DND-41 (cell line): ENCODE measurements around the gene SAMD11.

Experiments
- ATAC-seq: fragments of 200-7000 bp; cut with Tn5 transposase; 3 replicates; pipeline ENCODE4 v1.9.1; 2021; ENCODE audit warnings: low read depth; ENCODE audit not compliant: insufficient read depth
- DNase-seq: peaks from one replicate; pipeline ENCODE4 v3.0.0-alpha.2; 2020
- H2AFZ ChIP-seq: 2 replicates; pipeline ENCODE4 v1.6.0; 2012; ENCODE audit warnings: low read depth, low read length
- H3K27ac ChIP-seq: 2 replicates; pipeline ENCODE4 v1.5.1; 2012; ENCODE audit warnings: low read length, inconsistent platforms
- H3K27me3 ChIP-seq: fragments of 200-600 bp; sonication (generic); 2 replicates; pipeline ENCODE4 v1.6.0; 2012; ENCODE audit warnings: low read length, mild to moderate bottlenecking, inconsistent platforms; ENCODE audit not compliant: insufficient read depth, poor library complexity
- H3K36me3 ChIP-seq: 2 replicates; pipeline ENCODE4 v1.5.1; 2012; ENCODE audit warnings: low read length, inconsistent platforms; ENCODE audit not compliant: insufficient read depth
- H3K4me1 ChIP-seq: 2 replicates; pipeline ENCODE4 v1.5.1; 2012; ENCODE audit warnings: mild to moderate bottlenecking, low read length; ENCODE audit not compliant: insufficient read depth
- H3K4me2 ChIP-seq: 2 replicates; pipeline ENCODE4 v1.6.0; 2012; ENCODE audit warnings: mild to moderate bottlenecking, moderate library complexity, low read length, inconsistent platforms; ENCODE audit not compliant: insufficient read depth
- H3K4me3 ChIP-seq, 2 experiments: fragments of 200-600 bp in 1 of 2; shearing (Covaris generic) in 1 of 2; 2 replicates each; pipeline ENCODE4 v1.5.1; 2012 to 2016; ENCODE audit warnings: inconsistent platforms in 2 of 2, low read length in 2 of 2, mild to moderate bottlenecking in 2 of 2, low read depth in 1 of 2, moderate library complexity in 1 of 2
- H3K79me2 ChIP-seq: 2 replicates; pipeline ENCODE4 v1.6.0; 2012; ENCODE audit warnings: low read length, inconsistent platforms; ENCODE audit not compliant: insufficient read depth
- H3K9ac ChIP-seq: 2 replicates; pipeline ENCODE4 v1.6.0; 2012; ENCODE audit warnings: low read depth, mild to moderate bottlenecking, inconsistent platforms, low read length, moderate library complexity
- H3K9me3 ChIP-seq: 2 replicates; pipeline ENCODE4 v1.5.1; 2012; ENCODE audit warnings: low read length, moderate library complexity, mild to moderate bottlenecking, inconsistent platforms; ENCODE audit not compliant: insufficient read depth, severe bottlenecking
- H4K20me1 ChIP-seq: 2 replicates; pipeline ENCODE4 v1.6.0; 2012; ENCODE audit warnings: low read length; ENCODE audit not compliant: insufficient read depth
- EZH2 ChIP-seq: IDR thresholded peaks from 3 replicates; pipeline ENCODE4 v1.6.1; 2012; ENCODE audit warnings: borderline replicate concordance, low read depth, mild to moderate bottlenecking, moderate library complexity, low read length, inconsistent platforms; ENCODE audit not compliant: severe bottlenecking
- TF ChIP-seq, protein P1 (sequence below): IDR thresholded peaks from 2 replicates; pipeline ENCODE4 v1.5.1; 2012; ENCODE audit warnings: borderline replicate concordance, low read length, moderate library complexity, mild to moderate bottlenecking; ENCODE audit not compliant: poor library complexity, severe bottlenecking; ENCODE audit errors: extremely low read depth

The SAMD11 gene

DNA sequence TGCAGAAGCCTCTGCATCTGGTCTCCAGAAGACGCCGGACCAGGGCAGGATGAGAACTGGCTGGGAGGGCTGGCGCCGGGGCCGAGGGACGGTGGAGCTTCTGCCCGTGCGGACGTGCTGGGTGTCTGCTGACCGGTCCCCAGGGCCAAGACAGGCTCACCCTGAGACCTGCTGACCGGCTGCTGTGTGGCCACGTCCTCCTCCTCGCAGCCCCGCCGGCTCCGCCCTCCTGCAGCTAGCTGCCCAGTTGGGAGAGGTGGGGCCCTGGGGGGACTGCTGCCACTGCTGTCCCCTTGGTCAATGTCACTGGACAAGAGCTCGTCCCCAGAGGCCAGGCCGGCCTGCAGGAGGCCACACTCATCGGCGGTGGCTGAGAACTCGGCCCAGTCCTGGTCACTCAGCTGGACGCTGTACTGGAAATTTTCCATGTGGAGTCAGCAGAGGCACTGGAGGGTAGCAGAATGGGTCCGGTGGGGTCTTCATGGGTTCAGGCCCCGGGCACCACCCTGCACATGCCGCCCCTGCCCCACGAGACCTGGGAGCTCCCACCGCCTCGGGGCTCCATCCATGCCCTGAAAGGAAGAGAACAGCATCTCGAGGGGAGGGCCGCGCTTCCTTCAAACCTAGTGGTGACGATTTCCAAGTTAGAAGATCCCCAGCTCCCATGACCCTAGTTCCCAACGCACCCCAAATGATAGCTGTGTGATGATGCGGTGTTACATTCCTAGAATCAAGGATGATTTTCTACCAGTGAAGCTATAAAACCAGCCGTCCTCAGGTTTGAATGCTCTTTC lies 57.1 kb downstream of the SAMD11 start:
- Histone ChIP-seq H3K27me3 (peaks cover 4% of the 10 kb centered on the region), H3K9ac (no peak overlapping the region), H3K79me2 (no peaks in the 10 kb centered on the region), H3K27ac (no peak overlapping the region), H3K4me2 (no peak overlapping the region), H3K4me1 (peaks cover 9% of the 10 kb centered on the region), H3K4me3 (no peak overlapping the region), H3K36me3 (no peaks in the 10 kb centered on the region), H3K9me3 (no peaks in the 10 kb centered on the region), H2AFZ (no peak overlapping the region), H4K20me1 (peaks cover 12% of the 10 kb centered on the region)
- no peak for TF ChIP-seq EZH2
- TF ChIP-seq, protein P1, sequence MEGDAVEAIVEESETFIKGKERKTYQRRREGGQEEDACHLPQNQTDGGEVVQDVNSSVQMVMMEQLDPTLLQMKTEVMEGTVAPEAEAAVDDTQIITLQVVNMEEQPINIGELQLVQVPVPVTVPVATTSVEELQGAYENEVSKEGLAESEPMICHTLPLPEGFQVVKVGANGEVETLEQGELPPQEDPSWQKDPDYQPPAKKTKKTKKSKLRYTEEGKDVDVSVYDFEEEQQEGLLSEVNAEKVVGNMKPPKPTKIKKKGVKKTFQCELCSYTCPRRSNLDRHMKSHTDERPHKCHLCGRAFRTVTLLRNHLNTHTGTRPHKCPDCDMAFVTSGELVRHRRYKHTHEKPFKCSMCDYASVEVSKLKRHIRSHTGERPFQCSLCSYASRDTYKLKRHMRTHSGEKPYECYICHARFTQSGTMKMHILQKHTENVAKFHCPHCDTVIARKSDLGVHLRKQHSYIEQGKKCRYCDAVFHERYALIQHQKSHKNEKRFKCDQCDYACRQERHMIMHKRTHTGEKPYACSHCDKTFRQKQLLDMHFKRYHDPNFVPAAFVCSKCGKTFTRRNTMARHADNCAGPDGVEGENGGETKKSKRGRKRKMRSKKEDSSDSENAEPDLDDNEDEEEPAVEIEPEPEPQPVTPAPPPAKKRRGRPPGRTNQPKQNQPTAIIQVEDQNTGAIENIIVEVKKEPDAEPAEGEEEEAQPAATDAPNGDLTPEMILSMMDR, result no peak
- no peak for ATAC-seq
- DNase-seq, result no peak

DNA sequence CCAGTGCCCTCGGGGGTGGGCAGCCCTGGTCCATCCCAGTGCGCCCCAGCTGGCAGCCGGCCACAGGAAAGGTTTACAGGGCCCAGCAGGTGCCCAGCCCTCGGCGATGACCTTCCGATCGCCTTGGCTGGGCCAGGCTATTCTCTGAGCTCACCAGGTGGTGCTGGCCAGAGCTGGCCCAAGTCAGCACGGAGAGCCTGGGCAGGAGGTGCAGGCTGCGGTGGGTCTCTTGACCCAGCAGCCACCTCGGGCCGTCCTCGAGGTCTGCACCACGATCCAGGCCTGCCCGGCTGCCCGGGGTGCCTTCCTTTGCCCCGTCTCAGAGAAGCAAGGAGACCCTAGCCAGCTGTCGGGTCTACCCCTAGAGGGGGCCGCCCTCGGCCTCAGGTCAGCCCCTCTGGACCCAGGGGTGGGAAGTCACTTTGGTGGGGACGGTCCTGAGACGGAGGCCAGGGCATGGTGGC lies 57.8 kb downstream of the SAMD11 start:
- Histone ChIP-seq H3K4me1 (peaks cover 2% of the 10 kb centered on the region), H3K27me3 (no peaks in the 10 kb centered on the region), H4K20me1 (peaks cover 12% of the 10 kb centered on the region), H3K9me3 (no peaks in the 10 kb centered on the region), H3K27ac (no peak overlapping the region), H3K79me2 (no peaks in the 10 kb centered on the region), H3K36me3 (no peaks in the 10 kb centered on the region), H3K4me2 (no peak overlapping the region), H2AFZ (no peak overlapping the region), H3K9ac (no peak overlapping the region), H3K4me3 (no peak overlapping the region)
- no peak for ATAC-seq
- DNase-seq, result no peak
- no peak for TF ChIP-seq EZH2
- TF ChIP-seq, protein P1, result no peak

DNA sequence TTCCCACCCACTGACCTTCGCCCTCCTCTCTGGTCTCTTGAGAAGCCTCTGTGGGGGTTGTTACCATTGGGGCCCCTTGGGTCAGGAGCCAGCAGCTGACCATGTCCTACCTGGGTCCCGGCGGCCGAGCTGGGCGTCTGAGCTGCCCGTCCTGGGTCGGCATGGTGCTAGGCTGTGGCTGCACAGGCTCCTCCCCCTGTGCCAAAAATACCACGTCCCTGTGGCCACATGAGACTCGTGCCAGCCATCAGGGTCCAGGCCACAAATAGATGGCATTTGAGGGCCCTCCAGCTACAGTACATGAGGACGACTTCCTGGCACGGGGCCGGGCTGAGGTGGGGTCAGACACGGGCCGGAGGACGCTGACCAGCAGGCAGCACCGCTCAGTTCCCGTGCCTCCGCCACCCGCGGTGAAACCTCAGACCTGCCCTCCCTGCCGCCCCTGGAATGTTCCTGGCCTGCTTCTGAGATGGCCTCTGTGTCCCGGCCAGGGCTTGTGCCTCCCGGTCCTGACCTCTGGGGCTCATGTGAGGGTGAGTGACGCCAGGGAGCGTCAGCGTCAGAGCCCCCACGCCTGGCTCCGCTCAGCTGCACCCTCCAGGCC lies 58.3 kb downstream of the SAMD11 start, which contains the start of gene PERM1:
Gene PERM1, minus strand, starts transcription at position 139 of the 604 bp plus-strand sequence. CDS start 1,064 bp downstream, outside the sequence.
- Histone ChIP-seq H3K27me3 (no peaks in the 10 kb centered on the region), H3K4me2 (no peak within 1 kb of the TSS), H4K20me1 (peaks cover 12% of the 10 kb centered on the region), H3K36me3 (no peaks in the 10 kb centered on the region), H3K4me1 (peaks cover 2% of the 10 kb centered on the region; the same call in 1 of the 2 replicates), H3K9me3 (no peaks in the 10 kb centered on the region), H3K4me3 (no peak within 1 kb of the TSS), H2AFZ (no peak within 1 kb of the TSS), H3K9ac (no peak within 1 kb of the TSS), H3K79me2 (no peaks in the 10 kb centered on the region), H3K27ac (no peak within 1 kb of the TSS)
- ATAC-seq (no peak), DNase-seq (no peak)
- TF ChIP-seq, protein P1, result no peak
- TF ChIP-seq EZH2, result no peak
